Skeletal muscle cell (primary cell): Measurements from ENCODE around the gene WFDC5.
"Not testable (repeated sequence)": the region's sequence is repeated elsewhere in the genome, so short reads cannot be mapped to it uniquely, and the experiment has no call there.

Experiments
- DNase-seq: peaks from one replicate; pipeline ENCODE4 v3.0.0-alpha.2; 2010; ENCODE audit warnings: low read depth
- H3K4me3 ChIP-seq: 2 replicates; pipeline ENCODE4 v1.5.1; 2011; ENCODE audit warnings: low read depth, mild to moderate bottlenecking, control low read depth, low read length, moderate library complexity

The WFDC5 gene, protein sequence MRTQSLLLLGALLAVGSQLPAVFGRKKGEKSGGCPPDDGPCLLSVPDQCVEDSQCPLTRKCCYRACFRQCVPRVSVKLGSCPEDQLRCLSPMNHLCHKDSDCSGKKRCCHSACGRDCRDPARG

DNA sequence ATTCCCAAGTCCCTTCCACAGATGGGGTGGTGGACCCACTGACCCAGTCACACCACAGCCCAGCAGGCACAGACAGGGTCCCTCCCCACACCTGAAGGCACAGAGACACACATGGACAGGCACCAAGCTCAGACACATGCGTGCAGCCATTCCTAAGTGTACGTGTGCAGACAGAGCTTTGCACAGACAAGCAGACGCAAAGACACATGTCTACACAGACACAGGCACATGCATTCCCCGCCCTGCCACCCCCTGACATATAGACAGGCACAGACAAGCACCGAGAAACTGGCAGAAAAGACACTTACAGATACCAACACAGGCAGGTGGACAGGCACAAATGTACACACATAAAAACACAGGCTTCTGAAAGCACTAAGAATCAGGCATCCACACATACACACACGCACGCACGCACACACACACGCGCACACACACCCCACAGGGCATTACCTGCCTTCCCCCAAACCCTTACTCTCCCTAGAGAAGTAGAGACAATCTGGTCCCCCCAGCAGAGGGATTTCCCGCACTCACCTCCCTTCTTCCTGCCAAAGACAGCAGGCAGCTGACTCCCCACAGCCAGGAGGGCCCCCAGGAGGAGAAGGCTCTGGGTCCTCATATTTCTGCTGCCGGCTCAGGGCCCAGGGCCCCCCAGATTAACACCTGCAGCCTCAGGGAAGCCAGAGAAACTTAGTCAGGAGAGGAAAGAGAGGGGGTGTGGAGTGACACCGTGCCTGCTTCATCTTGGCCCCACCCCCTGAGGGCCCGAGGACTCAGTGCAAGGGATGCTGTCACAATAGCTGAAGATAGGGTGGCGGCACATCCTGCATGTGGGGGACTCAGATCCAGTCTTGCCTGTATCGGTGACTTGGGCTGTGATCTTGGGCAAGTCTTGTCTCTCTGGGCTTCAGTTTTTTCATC lies at the start of gene WFDC5:
TSS of gene WFDC5 (minus strand) at position 710 of the 921 bp plus-strand sequence. CDS start at position 619, 91 bp downstream.
- no peak for DNase-seq
- no peak within 1 kb of the TSS for H3K4me3 ChIP-seq

DNA sequence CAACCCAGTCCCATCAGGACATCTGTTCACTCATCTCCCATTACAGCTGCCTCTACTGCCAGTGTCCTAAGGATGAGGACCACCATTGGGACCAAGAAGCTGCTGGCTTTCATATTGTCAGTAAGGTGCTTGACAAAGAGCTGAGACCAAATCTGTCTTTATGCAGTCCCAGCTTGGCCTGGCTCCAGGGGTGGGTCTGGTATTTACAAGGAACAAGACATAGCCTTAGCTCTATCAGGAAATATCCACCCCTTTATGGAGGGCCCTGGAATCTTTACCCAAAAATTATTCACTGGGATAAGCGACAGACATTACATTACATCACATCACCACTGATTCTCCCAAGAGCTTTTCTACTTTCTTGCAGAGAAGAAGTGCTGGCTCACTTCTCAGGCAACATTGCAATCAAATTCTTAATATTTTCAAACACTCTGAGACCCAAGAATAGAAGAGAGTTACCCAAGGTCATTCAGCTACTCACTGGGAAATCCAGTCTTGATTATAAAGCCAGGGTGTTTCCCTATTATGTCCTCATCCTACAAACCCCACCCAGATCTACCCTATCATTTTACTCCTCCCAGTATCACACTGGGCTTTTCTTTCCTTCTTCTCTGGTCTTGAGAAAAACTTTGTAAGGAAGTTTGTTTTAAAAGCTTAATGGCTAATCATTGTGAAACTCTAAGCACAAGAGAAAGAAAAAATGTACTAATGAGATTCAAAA lies 48.3 kb upstream of the WFDC5 start:
- DNase-seq: no peak
- H3K4me3 ChIP-seq: no peak overlapping the region

DNA sequence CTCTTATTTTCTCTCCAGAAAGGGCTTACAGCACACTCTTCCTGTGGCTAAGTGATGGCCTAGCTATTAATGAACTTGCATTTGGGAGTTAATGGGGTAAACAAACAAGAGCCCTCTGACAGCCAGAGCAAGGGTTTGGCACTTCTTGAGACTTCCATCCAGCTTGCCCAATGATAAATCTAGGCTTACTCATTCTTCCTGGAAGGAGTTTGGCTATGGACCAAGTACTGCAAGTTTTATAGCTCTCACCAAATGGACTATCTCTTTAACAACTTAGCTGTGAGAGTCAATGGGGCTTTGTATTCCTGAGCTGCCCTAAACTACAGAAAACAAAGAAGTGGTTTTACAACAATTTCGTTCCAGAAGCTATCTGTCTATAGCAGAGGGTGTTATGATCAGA lies 43.0 kb upstream of the WFDC5 start:
- DNase-seq: peak; percentile 52

DNA sequence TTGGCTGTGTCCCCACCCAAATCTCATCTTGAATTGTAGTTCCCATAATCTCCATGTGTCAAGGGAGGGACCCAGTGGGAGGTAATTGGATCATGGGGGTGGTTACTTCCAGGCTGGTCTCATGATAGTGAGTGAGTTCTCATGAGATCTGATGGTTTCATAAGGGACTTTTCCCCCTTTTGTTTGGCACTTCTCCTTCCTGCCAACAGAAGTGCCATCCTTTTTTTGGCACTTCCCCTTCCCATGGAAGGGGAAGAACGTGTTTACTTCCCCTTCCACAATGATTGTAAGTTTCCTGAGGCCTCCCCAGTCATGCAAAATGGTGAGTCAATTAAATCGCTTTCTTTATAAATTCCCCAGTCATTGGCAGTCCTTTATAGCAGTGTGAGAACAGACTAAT lies 41.7 kb upstream of the WFDC5 start:
- DNase-seq: no peak
- no peak overlapping the region for H3K4me3 ChIP-seq

More for the DNA sequence above, 43.0 kb upstream of the WFDC5 start:
- H3K4me3 ChIP-seq: no peak overlapping the region

DNA sequence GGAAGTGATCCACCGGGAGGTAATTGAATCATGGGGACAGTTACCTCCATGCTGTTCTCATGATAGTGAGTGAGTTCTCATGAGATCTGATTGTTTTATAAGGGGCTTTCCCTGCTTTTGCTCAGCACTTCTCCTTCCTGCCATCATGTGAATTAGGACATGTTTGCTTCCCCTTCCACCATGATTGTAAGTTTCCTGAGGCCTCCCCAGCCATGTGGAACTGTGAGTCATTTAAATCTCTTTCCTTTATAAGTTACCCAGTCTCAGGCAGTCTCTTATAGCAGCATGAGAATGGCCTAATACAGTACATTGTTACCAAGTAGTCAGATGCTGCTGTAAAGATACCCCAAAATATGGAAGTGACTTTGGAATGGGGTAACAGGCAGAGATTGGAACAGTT lies 39.8 kb upstream of the WFDC5 start:
- not testable (repeated sequence) for DNase-seq, H3K4me3 ChIP-seq

DNA sequence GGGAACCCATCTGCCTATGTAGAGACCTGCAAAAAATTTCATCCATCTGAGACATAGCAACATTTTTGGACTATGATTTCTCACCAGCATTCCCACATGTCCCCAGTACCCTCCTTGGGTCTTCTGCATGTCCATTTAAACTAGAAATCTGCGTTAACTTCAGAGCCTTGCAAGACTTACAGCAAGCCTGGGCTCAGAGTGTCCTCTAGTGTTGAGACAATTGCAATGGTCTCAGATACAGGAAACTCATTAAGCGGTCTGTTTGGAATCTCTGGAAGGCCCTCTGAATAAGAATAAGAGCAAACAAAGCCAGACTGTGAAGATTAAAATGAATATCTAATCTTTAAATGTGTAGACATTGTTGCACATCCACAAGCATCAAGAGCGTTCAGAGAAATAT lies 39.2 kb upstream of the WFDC5 start:
- no peak overlapping the region for H3K4me3 ChIP-seq
- no peak for DNase-seq

DNA sequence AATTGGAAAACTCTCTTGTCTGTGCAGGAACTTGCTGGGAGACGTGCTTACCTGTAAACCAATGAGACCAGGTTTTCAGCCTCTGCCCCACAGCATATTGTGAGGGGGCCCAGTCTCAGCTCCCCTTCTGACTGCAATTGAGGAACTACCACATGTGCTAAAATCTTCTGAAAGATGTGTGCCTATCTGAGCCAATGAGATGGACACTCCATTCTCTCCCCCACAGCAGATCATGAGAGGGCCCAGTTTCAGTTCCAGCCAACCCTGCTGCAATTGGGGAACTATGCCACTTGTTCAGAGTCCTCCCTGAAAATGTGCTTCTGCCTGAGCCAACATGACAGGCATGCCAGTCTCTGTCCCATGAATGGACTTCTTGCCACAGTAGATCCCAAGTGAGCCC lies 38.8 kb upstream of the WFDC5 start:
- DNase-seq: no peak

DNA sequence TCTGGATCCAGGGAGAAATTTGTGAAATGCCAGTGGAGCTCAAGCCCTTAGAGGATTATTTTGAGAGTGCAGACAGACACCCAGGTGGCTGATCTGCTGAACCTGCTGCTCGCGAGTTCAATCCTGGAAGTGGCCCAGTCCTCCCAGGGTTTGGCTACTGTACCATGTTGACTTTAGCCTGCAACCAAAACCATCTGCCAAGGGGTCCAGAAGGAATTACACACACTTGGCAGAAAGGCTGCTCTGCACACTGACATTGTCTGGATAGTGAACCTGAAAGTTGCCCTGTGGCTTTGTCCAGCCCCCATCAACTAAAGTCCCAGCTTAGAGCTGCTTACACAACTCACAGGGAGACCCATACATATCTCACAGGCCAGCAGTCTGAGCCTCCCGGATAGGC lies 38.2 kb upstream of the WFDC5 start:
- no peak for DNase-seq
- H3K4me3 ChIP-seq: no peak overlapping the region

More for the DNA sequence above, 38.8 kb upstream of the WFDC5 start:
- no peak overlapping the region for H3K4me3 ChIP-seq

- H3K4me3 ChIP-seq: no peak overlapping the region
- DNase-seq: no peak
These were observed 37.4 kb upstream of the WFDC5 start for GRCh38 chr20:45152405-45152804.

DNA sequence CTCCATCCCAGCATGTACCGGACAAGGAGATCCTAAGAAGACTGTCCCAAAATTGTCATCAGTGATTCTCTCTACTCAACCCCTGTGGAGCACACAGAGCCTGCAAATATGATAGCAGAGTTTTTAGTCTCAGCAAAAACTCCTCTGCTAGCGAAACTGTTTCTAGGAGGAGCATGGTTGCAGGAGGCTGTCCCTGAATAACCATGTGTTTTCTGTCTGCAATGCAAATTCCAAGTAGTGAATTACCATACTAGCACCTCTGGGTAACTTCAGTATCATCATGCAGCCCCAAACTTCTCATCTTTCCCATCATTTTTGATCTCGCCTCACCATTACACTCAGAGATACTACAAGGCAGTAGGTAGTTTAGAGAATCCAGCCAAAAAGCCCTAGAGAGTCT lies 34.1 kb upstream of the WFDC5 start:
- no peak overlapping the region for H3K4me3 ChIP-seq
- DNase-seq: no peak

GRCh38 chr20:45140836-45141235 lies 25.9 kb upstream of the WFDC5 start:
- H3K4me3 ChIP-seq: no peak overlapping the region
- DNase-seq: no peak

DNA sequence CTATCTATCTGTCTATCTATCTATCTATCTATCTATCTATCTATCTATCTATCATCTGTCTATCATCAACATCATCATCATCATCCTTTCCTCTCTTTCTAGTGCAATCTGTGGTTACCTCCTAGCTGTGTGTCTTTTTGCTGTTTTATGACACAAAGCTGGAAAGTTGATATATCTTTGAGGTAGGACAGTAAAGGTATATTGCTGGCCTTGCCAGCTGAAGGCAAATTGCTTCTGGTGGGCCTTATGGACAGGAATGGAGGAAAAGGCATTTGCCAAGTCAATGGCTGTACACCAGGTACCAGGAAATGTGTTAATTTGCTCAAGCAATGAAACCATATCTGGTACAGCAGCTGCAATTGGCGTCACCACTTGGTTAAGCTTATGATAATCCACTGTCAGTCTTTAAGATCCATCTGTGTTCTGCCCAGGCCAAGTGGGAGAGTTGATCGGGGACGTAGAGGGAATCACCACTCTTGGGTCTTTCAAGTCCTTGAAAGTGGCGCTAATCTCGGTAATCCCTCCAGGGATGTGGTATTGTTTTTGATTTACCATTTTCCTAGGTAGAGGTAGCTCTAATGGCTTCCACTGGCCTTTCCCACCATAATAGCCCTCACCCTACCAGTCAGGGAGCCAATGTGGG lies 24.9 kb upstream of the WFDC5 start:
- H3K4me3 ChIP-seq, DNase-seq: not testable (repeated sequence)

GRCh38 chr20:45138561-45139300 lies 23.8 kb upstream of the WFDC5 start:
- no peak for DNase-seq
- H3K4me3 ChIP-seq: no peak overlapping the region

- DNase-seq: no peak
- H3K4me3 ChIP-seq: no peak overlapping the region
These were observed 21.9 kb upstream of the WFDC5 start for GRCh38 chr20:45136911-45137310.

GRCh38 chr20:45128099-45128498 lies 13.1 kb upstream of the WFDC5 start:
- H3K4me3 ChIP-seq: no peak overlapping the region
- no peak for DNase-seq

- DNase-seq: no peak
These were observed 9.4 kb upstream of the WFDC5 start, which contains the start of gene WFDC12 for GRCh38 chr20:45124365-45124764. TSS of gene WFDC12 (minus strand) at chr20:45124465. CDS start at chr20:45124447, 18 bp downstream.

GRCh38 chr20:45121388-45121787 lies 6.4 kb upstream of the WFDC5 start:
- no peak for DNase-seq
- no peak overlapping the region for H3K4me3 ChIP-seq

More at GRCh38 chr20:45124365-45124764, 9.4 kb upstream of the WFDC5 start, which contains the start of gene WFDC12:
- no peak within 1 kb of the TSS for H3K4me3 ChIP-seq

GRCh38 chr20:45119556-45120266 lies 4.7 kb upstream of the WFDC5 start:
- H3K4me3 ChIP-seq: no peak overlapping the region
- DNase-seq: no peak
